ENCODE data around the gene TFCP2.
"Not testable (repeated sequence)": the region's sequence is repeated elsewhere in the genome, so short reads cannot be mapped to it uniquely, and the experiment has no call there.

Gene TFCP2

DNA sequence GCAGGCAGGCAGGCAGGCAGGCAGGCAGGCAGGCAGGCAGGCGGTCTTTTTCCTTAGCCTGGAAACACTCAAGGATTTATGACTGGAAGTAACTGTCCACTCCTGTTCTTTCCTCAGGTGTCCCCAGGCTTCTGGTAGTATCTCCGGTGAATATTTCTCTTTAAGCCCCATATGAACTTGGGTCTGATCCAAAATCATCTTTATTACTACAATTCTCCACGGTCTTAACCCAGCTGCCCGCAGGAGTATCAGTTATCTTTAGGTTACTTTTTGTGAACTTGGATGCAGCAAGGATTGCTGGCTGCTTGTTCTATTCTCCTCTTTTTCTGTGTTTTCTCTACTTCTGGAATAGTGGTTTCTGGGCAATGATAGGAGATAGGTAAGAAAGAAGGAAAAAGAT is 92.8 kb downstream of the TFCP2 start:
- DNase-seq = no peak

DNA sequence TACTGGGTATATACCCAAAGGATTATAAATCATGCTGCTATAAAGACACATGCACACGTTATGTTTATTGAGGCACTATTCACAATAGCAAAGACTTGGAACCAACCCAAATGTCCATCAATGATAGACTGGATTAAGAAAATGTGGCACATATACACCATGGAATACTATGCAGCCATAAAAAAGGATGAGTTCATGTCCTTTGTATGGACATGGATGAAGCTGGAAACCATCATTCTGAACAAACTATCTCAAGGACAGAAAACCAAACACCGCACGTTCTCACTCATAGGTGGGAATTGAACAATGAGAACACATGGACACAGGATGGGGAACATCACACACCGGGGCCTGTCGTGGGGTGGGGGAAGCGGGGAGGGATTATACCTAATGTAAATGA is 94.1 kb downstream of the TFCP2 start:
- DNase-seq = not testable (repeated sequence)

DNA sequence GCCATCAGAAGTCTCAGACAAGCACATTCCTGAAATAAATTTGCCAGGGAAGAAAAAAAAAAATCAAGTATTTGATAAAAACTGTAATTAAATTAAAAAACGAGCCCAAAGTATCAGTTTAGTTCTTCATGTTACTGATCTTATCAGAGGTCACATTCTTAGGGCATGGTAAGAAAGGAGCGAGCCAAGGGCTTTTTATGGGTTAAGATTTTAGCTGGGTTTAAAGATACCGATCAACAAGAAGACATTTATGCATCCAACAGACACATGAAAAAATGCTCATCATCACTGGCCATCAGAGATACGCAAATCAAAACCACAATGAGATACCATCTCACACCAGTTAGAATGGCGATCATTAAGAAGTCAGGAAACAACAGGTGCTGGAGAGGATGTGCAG is 94.6 kb downstream of the TFCP2 start:
- DNase-seq = not testable (repeated sequence)

DNA sequence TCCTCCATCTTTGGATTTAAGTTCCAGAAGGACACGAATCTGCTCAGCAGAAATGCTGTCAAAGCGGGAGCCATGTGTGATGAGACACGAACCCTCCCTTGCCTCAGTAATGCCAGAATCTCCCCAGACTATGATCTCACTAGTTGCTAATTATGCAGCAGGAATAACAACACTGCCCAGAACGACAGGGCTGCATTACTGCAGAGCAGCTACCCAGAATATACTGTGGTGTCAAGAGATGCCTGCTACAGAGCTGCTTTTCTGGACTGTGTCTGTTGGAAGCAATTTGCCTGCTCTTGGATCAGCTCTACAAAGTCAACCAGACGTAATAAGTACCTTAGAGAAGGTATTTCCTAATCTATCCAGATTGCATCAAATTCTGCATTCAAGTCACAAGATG is 95.0 kb downstream of the TFCP2 start:
- no peak for DNase-seq

DNA sequence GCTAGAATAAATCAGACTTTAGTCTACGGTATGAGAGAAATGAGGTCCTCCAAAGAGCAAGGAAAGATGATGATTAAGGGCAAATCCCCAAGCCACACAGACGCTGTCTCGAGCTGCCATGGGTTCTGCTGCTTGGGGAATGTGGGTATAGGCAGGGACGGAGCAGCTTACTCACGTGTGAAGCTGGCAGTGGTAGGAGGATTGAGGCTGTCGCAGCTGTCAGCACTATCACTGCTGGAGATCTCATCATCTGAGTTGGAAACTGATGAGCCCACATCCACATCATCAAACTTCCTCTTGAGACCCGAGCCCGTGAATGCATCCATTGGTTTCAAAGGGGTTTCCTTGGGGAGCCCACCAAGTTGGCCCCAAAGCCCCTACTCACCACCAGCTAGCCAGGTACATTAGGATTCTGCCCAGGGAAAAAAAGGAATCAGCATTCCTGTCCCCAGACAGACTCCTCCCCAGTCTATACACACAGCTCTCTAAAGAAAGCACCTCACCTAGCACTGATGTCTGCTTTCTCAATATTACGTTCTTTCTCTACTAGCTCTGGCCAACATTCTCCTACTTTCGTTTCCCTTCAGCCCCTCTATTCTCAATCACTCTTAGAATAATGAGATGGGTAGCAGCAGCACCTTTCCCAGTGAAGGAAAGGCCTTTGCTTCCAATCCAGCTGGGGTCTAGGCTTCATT is 96.6 kb downstream of the TFCP2 start:
- DNase-seq = no peak

DNA sequence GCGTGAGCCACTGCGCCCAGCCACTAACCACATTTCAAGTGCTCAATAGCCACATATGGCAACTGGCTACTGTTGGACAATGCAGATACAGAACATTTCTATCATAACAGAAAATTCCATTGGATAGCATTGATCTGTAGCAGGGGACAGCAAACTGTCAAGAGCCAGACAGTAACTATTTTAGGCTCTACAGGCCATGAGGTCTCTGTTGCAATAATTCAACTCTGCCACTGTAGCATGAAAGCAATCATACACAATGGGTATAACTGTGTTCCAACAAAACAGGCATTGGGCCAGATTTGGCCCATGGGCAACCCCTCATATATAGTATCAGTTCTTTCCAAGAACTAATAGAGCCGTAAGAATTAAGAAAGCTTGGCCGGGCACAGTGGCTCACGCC is 97.5 kb downstream of the TFCP2 start:
- DNase-seq = no peak

DNA sequence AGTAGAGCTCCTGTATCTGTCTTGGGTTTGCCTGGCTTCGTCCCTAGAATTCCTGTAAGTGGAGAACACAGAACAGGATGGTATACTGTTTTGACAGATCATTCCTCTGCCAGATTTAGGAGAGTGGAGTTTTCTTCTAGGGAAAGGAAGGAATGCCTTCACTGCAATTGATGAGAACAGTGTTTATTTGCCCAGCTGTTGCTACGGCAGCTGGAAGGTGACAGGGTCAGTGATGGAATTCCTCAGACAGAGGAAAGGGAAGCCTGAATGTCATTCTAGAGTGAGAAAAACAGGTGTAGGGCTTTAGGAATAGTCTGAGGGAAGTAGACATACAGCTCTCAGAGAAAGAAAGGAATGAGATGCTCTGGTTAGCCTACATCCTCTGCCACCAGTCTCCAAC is 101.3 kb downstream of the TFCP2 start:
- no peak for DNase-seq

DNA sequence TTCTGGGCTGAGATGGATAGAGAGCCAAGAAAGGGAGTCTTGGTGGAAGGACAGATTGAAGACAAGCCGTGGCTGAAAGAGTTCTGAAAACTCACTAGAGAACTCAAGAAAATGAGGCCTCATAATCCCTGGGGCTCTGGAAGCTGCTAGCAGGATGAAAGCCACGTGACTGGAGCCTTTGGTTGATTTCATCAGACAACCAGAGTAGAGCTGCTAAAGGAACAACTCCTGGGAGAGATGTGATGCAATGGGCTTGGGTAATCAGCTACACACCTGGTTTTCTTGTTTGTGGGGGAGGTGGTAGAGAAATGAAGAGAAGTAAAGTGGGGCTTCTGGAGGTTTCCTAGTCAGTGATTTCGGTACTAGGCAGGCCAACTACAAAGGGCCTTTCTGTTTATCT is 102.9 kb downstream of the TFCP2 start:
- no peak for DNase-seq

DNA sequence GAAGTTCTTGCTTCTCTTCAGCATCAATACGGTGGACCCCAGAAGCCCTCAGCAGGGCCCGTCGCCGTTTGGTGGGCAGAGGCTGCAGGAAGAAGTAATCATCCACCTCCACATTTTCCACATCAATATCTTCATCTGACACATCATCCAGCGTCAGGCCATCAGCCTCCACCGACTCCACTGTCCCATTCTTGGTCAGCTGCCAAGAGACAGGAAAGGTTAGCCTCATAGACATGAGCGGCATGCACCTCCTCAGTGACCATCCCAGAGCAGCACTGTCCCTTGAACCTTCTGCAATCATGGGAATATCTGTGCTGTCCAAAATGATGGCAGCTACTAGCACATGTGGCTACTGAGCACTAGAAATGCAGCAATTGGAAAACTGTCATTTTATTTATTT is 105.2 kb downstream of the TFCP2 start:
- no peak for DNase-seq

DNA sequence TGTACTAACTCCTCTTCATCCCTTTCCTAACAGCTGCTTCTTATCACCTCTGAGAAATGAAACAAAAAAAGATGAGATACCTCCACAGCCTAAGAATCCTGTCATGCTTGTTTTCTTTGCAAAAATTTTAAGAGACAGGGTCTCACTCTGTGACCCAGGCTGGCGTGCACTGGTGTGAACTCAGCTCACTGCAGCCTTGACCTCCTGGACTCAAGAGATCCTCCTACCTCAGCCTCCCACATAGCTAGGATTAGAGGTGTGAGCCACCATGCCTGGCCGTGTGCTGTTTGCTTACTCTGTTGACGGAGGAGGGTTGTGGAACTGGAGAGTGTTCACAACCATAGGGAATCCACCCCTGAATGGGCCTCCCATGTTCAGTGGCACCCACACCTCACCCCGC is 105.7 kb downstream of the TFCP2 start:
- DNase-seq = no peak

DNA sequence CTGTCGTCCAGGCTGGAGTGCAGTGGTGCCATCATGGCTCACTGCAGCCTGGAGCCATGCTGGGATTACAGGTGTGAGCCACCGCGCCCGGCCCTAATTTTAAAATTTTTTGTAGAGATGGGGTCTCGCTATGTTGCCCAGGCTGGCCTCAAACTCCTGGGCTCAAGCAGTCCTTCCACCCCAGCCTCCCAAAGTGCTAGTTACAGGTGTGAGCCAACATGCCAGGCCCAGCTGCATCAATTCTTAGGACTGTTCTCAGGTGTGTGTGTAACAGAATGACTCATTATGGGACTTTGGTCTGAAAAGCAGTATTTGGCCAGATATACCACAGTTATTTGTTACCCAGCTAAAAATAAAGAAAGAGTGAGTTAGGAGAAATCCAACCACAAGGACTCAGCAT is 107.4 kb downstream of the TFCP2 start:
- no peak for DNase-seq

DNA sequence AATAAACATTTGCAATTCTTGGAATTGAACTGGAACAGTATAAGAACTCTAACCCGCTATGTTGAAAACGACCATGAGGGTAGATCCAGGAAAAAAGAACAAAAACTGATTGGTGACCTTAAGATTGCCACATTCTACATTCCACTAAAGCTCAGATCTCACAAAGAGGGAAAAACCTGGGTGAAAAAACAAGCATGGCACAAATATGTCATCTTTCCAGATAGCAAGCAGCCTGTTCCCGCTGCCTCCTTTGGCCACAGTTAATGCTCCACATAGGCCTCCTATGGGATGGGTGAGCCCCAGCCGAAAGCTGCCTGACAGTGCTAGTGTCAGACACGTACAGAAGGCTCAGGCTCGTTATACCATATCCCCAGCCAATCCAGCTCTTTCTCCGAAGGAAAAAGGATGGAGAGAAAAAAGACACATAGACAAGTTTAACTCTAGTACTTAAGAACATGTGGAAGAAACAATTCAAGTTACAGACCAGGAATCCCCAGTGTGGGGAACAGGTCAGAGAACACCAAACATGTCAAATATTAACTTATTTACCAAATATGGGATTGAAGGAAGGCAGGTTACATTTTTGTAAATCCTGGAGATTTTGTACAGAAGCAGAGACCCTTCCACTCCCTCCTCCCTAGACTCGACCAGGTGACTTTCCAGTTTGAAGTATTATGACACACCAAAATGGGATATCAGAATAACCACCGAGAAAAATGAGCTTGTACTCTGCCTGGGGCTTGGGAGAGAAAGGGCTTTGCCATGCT is 110.1 kb downstream of the TFCP2 start:
- no peak for DNase-seq

DNA sequence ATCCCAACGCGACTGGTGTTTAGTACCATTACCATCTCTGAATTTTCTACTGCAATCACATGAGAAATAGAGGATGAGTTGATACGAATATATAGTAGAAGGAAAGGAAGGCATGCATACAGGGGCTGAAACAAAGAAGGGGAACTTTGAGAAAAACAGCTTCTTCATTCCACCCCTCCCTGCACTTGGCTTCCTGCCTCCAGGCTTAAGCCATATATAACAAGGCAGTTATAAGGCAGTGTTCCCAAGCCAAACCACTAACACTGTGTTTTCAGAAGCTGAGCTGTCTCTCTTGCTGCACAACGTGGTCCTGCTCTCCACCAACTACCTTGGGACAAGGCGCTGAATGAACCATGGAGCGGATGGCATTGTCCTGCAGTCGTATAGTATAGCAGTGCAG is 113.8 kb downstream of the TFCP2 start:
- no peak for DNase-seq

DNA sequence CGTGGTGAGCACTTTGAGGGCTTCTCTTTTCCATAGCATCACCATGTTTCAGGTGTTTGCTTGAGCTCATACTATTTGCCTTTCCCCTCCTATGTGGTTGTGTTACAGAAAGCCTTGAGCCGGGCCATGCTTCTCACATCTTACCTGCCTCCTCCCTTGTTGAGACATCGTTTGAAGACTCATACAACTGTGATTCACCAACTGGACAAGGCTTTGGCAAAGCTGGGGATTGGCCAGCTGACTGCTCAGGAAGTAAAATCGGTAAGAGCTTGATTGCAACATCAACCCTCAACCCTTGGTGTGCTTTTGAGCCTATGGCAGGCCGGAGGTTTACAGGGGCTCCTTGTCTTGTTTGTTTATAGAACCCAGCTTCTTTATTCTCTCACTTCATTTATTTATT is 116.7 kb downstream of the TFCP2 start:
- peak in 1 of 2 donors; percentile 2 for DNase-seq

DNA sequence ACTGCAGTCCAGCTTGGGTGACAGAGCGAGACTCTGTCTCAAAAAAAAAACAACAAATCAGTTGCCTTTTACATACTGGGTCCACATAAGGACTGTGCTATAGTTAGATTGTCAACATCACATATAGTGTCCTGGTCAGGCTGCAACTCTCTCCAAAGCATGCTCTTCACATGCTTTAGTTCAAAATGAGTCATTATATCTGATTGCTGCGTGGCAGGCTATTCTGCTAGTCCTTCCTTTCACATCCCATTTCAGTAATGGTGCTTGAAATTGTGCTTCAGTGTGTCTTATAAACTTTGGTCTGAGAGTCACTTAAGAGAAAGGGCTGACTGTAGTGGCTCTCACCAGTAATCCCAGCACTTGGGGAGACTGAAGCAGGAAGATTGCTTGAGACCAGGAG is 117.9 kb downstream of the TFCP2 start:
- no peak for DNase-seq

DNA sequence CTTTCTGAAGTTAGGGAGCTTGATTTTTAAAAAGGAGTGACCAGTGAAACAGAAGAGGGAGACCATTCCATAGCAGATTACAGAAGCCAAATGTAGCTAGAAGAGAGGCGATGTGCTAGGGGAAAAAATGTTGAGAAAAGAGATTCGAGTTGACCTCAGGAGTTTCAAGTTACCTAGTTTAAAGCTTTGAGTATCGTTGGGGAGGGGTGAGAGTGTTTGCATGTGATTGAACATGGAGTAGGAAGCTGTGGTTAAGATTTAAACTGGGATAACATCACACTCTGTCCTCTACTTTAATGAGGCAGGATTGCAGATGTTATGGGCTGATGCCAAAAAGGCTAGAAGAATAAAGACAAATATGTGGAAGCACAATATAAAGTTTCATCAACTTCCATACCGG is 121.1 kb downstream of the TFCP2 start:
- no peak for DNase-seq

DNA sequence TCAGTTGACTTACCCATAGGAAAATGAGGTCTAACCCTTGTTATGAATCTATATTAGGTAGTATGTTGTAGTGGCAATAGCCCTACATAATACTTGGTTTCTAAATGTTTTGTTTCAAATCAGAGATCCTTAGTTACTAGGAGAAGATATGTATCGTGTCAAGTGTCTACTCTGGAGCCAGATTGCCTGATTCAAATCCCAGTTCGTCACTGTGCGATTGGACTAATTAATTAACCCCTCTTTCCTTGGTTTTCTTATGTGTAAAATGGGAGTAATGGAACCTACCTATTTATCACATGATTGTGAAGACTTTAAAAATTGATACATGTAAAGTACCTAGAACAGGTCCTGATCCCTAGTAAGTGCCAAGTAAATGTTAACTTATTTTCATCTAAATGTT is 123.4 kb downstream of the TFCP2 start:
- no peak for DNase-seq

DNA sequence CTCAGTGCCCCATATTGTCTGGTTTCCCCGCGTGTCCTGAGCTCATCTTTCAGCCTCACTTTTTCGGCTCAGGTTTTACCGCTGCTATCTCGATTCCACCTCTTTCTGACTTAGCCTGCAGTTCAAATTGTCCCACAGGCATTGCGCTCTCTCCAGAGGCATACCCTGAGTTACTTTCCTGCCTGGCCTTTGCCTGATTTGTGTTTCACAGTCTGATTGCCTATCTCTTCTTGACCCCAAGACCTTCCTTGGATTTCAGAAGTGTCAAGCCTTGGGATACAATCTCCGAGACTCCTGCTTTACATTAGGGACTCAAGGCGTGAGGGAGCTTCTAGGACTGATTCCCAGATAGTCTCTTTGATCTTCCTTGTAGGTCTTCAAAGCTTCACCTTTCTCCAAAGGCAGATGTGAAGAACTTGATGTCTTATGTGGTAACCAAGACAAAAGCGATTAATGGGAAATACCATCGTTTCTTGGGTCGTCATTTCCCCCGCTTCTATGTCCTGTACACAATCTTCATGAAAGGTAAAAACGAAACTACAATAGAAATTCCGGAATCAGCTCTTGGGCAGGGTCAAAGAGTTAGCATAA is 124.2 kb downstream of the TFCP2 start:
- DNase-seq = peak; percentile 41 to 71

DNA sequence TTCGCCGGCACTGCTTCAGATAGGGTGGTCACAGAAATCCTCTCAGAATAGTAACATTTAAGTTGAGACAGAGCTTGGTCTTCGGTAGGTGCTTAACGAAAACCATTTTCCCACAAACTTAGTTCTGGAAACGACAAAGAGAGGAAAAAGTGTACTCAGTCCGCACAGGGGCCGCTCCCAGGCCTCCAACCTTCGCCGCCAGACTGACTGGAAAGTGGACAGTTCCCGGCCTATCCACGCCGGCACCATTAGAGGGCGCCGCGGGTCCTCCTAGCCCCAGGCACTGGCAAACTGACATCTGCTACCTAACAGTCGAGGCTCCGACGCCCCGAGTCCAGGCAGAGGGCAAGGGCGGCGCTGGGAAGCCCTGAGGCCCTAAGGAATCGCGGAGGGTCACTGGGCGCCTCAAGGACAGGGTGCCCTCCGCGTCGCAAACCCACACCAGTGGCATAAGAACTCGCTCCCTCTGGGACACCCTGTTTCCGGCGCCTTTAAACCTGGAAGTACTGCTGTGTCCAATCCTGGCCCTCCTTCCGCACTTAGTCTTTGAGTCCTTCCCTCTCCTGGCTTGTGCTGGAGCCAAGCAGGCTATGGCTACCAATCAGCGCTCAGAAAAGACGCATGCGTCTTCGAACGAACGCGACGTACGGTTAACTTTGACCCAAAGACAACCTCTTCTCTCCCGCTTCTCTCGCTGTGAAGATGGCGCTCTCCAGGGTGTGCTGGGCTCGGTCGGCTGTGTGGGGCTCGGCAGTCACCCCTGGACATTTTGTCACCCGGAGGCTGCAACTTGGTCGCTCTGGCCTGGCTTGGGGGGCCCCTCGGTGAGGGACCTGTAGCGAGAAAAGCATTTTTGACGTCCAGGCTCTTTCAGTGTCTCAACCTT is 125.0 kb downstream of the TFCP2 start, which contains the start of gene LETMD1:
Gene LETMD1 (plus strand): TSS at position 673 of the 886 bp plus-strand sequence. CDS start 30 bp downstream, at position 703.
- DNase-seq = peak; percentile 95 to 96

All from CD4-positive, alpha-beta T cell treated with Interferon alpha-2 for 1 hour (primary cell).